ENCODE measurements around the gene MAPRE2.

MAPRE2 gene

DNA sequence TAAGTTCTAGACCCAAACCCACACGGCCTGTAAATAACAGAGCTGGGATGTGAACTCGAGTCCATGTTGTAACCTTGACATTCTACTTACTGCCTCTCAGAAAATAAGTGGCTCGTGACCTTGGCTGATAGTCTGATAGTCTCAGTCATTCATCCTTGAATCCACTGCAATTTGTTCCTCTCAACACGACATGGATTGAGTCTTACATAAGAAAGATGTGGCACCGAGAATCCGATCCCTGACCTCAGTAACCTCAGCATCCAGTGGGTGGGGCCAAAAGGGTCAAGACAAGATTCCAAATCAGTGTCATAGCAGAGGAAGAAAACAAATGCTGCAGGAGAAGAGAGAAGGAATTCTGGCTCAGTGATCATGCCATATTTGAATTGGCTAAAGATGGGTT is 97.6 kb downstream of the MAPRE2 start:
- no peaks in the 10 kb centered on the region for H3K4me1 ChIP-seq (ENCODE audit: insufficient read depth, poor library complexity, severe bottlenecking)
- H3K27me3 ChIP-seq (ENCODE audit: insufficient read depth, poor library complexity, severe bottlenecking), result no peaks in the 10 kb centered on the region
- TF ChIP-seq, protein P1, sequence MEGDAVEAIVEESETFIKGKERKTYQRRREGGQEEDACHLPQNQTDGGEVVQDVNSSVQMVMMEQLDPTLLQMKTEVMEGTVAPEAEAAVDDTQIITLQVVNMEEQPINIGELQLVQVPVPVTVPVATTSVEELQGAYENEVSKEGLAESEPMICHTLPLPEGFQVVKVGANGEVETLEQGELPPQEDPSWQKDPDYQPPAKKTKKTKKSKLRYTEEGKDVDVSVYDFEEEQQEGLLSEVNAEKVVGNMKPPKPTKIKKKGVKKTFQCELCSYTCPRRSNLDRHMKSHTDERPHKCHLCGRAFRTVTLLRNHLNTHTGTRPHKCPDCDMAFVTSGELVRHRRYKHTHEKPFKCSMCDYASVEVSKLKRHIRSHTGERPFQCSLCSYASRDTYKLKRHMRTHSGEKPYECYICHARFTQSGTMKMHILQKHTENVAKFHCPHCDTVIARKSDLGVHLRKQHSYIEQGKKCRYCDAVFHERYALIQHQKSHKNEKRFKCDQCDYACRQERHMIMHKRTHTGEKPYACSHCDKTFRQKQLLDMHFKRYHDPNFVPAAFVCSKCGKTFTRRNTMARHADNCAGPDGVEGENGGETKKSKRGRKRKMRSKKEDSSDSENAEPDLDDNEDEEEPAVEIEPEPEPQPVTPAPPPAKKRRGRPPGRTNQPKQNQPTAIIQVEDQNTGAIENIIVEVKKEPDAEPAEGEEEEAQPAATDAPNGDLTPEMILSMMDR (IDR thresholded peaks at IDR 0.05; ENCODE audit: poor library complexity, severe bottlenecking), result no peak
- H3K9me3 ChIP-seq (ENCODE audit: severe bottlenecking), result no peaks in the 10 kb centered on the region
- H3K4me3 ChIP-seq (ENCODE audit: severe bottlenecking), result no peak overlapping the region
- no peak for DNase-seq (ENCODE audit: low spot score)
- no peak for ATAC-seq (ENCODE audit: low read depth)
- no peak overlapping the region for H3K27ac ChIP-seq (ENCODE audit: poor library complexity, severe bottlenecking)
- H3K36me3 ChIP-seq (ENCODE audit: low read depth), result no peaks in the 10 kb centered on the region

DNA sequence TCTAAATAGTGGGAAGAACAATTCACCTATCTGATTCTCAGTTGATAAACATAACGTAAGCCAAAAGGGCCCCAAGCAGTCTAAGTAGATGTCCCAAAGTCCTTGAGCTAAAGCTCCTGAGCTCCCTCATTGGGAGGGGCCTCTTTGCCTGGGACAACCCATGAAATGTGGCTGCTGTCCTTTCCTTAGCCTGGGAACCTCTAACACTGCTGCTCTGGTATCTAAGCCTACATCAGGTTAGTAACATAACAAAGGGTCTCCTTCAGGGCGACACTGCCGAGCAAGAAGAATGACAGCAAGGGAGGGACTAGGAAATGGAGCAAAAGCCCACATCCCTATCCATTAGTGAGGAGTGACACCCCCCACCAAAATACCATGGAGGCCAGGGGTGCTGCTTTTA is 98.3 kb downstream of the MAPRE2 start:
- TF ChIP-seq, protein P1 (IDR thresholded peaks at IDR 0.05; ENCODE audit: poor library complexity, severe bottlenecking), result no peak
- no peak for ATAC-seq (ENCODE audit: low read depth)
- H3K27me3 ChIP-seq (ENCODE audit: insufficient read depth, poor library complexity, severe bottlenecking), result no peaks in the 10 kb centered on the region
- no peaks in the 10 kb centered on the region for H3K9me3 ChIP-seq (ENCODE audit: severe bottlenecking)
- no peaks in the 10 kb centered on the region for H3K36me3 ChIP-seq (ENCODE audit: low read depth)
- no peak overlapping the region for H3K4me3 ChIP-seq (ENCODE audit: severe bottlenecking)
- H3K27ac ChIP-seq (ENCODE audit: poor library complexity, severe bottlenecking), result no peak overlapping the region
- no peaks in the 10 kb centered on the region for H3K4me1 ChIP-seq (ENCODE audit: insufficient read depth, poor library complexity, severe bottlenecking)
- DNase-seq (ENCODE audit: low spot score), result no peak

DNA sequence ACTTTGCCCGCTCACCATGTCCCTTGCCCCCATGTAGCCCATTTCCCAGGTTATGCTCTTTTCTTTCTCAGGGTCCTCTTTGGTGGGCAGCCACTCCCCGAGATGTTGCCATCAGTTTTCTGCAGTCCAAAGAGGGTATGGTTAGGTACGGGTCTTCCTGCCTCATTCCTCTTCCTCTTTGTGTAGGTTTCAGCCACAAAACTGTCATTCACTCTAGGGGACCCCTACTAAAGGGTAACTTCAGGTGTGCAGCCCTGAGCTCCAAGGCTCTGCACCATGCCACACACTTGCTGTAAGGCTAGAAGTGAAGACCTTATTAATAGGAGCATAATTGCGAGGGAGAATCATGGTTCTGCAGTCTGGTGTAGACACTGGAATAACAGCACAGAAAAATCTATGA is 99.9 kb downstream of the MAPRE2 start:
- DNase-seq (ENCODE audit: low spot score) (no peak), ATAC-seq (ENCODE audit: low read depth) (no peak)
- Histone ChIP-seq H3K27ac (ENCODE audit: poor library complexity, severe bottlenecking) (no peak overlapping the region), H3K4me3 (ENCODE audit: severe bottlenecking) (no peak overlapping the region), H3K4me1 (ENCODE audit: insufficient read depth, poor library complexity, severe bottlenecking) (no peaks in the 10 kb centered on the region), H3K9me3 (ENCODE audit: severe bottlenecking) (no peaks in the 10 kb centered on the region), H3K27me3 (ENCODE audit: insufficient read depth, poor library complexity, severe bottlenecking) (no peaks in the 10 kb centered on the region), H3K36me3 (ENCODE audit: low read depth) (no peaks in the 10 kb centered on the region)
- TF ChIP-seq, protein P1 (IDR thresholded peaks at IDR 0.05; ENCODE audit: poor library complexity, severe bottlenecking), result no peak

DNA sequence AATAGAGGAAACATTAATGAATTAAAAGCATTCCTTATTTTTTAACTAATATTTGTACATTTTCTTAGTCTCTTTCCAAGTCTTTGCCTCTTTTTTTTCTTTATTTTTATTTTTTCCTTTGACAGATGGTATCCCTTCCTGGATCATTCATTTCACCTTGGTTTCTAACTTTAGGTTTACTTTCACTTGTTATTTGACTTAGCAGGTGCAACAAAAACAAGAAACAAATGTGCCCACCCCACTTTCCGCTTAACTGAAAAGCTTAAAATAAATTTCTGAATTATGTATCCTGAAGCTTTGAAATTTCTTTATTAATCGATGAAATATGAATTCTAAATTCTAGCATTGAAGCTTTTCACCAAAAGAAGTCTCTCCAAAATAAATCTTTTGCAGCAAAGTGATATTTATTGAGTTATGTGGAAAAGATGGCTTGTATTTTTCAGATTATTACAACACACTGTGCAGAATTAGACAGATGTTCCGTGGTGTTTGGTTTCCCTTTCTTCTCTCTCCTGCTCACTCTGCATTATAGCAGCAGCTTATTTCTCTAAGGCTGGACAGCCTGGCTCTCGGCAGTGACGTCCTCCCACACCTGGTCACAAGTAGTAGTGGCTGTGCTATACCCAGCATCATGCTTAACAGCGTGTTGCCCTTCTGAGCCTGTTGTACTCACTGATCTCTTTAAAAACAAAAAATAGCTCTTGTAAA is 100.5 kb downstream of the MAPRE2 start:
- no peaks in the 10 kb centered on the region for H3K4me1 ChIP-seq (ENCODE audit: insufficient read depth, poor library complexity, severe bottlenecking)
- no peak for ATAC-seq (ENCODE audit: low read depth)
- DNase-seq (ENCODE audit: low spot score), result no peak
- H3K27ac ChIP-seq (ENCODE audit: poor library complexity, severe bottlenecking), result no peak overlapping the region
- no peaks in the 10 kb centered on the region for H3K9me3 ChIP-seq (ENCODE audit: severe bottlenecking)
- no peaks in the 10 kb centered on the region for H3K27me3 ChIP-seq (ENCODE audit: insufficient read depth, poor library complexity, severe bottlenecking)
- no peaks in the 10 kb centered on the region for H3K36me3 ChIP-seq (ENCODE audit: low read depth)
- H3K4me3 ChIP-seq (ENCODE audit: severe bottlenecking), result no peak overlapping the region
- TF ChIP-seq, protein P1 (IDR thresholded peaks at IDR 0.05; ENCODE audit: poor library complexity, severe bottlenecking), result no peak

DNA sequence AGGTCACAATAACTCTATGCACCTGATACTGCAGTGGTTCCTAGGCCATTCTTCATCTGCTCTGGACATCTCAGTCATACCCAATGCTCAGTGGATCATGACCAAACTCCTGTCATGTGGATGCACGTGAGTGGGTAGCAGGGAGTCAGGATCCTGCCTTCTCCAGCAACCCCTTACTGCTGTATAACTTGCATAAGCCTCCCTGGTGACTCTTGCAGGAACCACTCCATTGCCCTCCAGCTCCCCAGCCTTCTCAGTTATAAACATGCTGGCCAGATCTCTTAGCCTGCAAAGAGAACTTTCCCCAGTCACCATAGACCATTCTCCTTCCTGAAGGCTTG is 101.0 kb downstream of the MAPRE2 start:
- ATAC-seq (ENCODE audit: low read depth) (no peak), DNase-seq (ENCODE audit: low spot score) (no peak)
- Histone ChIP-seq H3K9me3 (ENCODE audit: severe bottlenecking) (no peaks in the 10 kb centered on the region), H3K4me3 (ENCODE audit: severe bottlenecking) (no peak overlapping the region), H3K36me3 (ENCODE audit: low read depth) (no peaks in the 10 kb centered on the region), H3K27me3 (ENCODE audit: insufficient read depth, poor library complexity, severe bottlenecking) (no peaks in the 10 kb centered on the region), H3K4me1 (ENCODE audit: insufficient read depth, poor library complexity, severe bottlenecking) (no peaks in the 10 kb centered on the region), H3K27ac (ENCODE audit: poor library complexity, severe bottlenecking) (no peak overlapping the region)
- TF ChIP-seq, protein P1 (IDR thresholded peaks at IDR 0.05; ENCODE audit: poor library complexity, severe bottlenecking), result no peak

All from RWPE2 (cell line).